Parathyroid adenoma (tissue), 2 donors: Measurements from ENCODE around the gene CGB5.
A peak's percentile ranks its signal among the peaks of the same experiment; 100 is the strongest.

ENCODE experiments used
- H2AFZ ChIP-seq: fragments of 300-600 bp; sonication (generic); one replicate; pipeline ENCODE4 v1.7.0; 2017; ENCODE audit warnings: antibody characterized with exemption, mild to moderate bottlenecking
- H3K27ac ChIP-seq: fragments of 300-600 bp; sonication (generic); one replicate; pipeline ENCODE4 v1.7.0; 2017
- H3K27me3 ChIP-seq: fragments of 300-600 bp; sonication (generic); one replicate; pipeline ENCODE4 v1.7.0; 2017; ENCODE audit warnings: low read length; ENCODE audit not compliant: control insufficient read depth, insufficient read depth
- H3K36me3 ChIP-seq: fragments of 300-600 bp; sonication (generic); one replicate; pipeline ENCODE4 v1.7.0; 2017; ENCODE audit warnings: low read length; ENCODE audit not compliant: control insufficient read depth, insufficient read depth
- H3K4me1 ChIP-seq: fragments of 300-600 bp; sonication (generic); one replicate; pipeline ENCODE4 v1.7.0; 2017; ENCODE audit warnings: control low read depth
- H3K4me2 ChIP-seq: fragments of 300-600 bp; sonication (generic); one replicate; pipeline ENCODE4 v1.7.0; 2017; ENCODE audit warnings: low read length
- H3K4me3 ChIP-seq: fragments of 300-600 bp; sonication (generic); one replicate; pipeline ENCODE4 v1.7.0; 2017; ENCODE audit warnings: low read depth, low read length
- H3K79me2 ChIP-seq: fragments of 300-600 bp; sonication (generic); one replicate; pipeline ENCODE4 v1.7.0; 2017; ENCODE audit warnings: control low read depth
- H3K9ac ChIP-seq: fragments of 300-600 bp; sonication (generic); one replicate; pipeline ENCODE4 v1.7.0; 2017; ENCODE audit warnings: mild to moderate bottlenecking
- H3K9me3 ChIP-seq: fragments of 300-600 bp; sonication (generic); one replicate; pipeline ENCODE4 v1.7.0; 2017; ENCODE audit warnings: low read length; ENCODE audit not compliant: control insufficient read depth
- CTCF ChIP-seq: fragments of 300-600 bp; sonication (generic); IDR thresholded peaks from one replicate; pipeline ENCODE4 v1.7.0; 2017; ENCODE audit warnings: antibody characterized with exemption, mild to moderate bottlenecking
- donor health status: primary hyperparathyroidism.

CGB5 gene

DNA sequence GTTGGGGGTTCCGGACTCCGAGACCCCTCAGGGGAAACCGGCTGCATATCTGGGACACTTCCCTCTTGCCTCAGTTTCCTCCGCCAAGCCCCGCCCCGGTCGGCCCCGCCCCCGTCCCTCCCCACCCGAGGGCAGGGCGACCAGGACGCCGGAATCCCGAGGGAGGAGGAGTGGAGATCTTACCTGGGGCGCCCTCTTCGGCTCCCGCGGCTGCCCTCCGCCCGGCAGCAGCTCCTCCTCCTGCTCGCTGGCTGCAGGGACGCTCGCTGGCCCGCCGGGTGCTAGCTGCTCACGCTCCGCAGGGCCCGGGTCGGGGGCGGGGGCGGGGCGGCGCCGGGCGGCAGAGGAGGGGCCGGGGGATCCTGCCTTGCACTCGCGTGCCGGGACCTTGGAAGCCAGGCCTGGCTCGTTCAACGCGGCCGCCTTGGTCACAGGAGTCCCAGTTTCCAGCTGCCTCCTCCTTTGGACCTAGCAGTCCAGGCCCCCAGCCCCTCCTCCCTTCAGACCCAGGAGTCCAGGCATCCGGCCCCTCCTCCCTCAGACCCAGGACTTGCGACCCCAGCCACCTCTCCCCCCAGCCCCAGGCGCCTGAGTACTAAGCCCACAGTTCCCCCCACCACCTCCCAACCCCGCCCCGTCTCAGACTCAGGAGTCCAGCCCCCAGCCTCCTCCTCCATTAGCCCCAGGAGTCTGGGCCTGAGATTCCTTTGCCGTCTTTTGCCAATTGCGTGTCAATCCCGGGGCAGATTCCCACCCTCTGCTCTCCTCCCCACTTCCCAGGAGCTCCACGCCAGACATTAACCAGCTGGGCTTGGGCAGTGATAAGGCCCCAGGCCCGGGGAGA, 21.3 kb downstream of the CGB5 start, which contains the start of gene NTF4:
NTF4 (minus strand) TSS at position 51 of the 844 bp plus-strand sequence. CDS start 2,821 bp downstream, outside the sequence.
- Histone ChIP-seq H2AFZ (no peak within 1 kb of the TSS), H3K27me3 (no peaks in the 10 kb centered on the region), H3K36me3 (no peaks in the 10 kb centered on the region), H3K9me3 (no peaks in the 10 kb centered on the region), H3K4me2 (peak within 1 kb of the TSS; percentile 49), H3K27ac (no peak within 1 kb of the TSS), H3K4me1 (no peaks in the 10 kb centered on the region), H3K79me2 (no peaks in the 10 kb centered on the region), H3K9ac (no peak within 1 kb of the TSS), H3K4me3 (peak within 1 kb of the TSS; percentile 16)
- no peak for TF ChIP-seq CTCF

GRCh38 chr19:49065905-49066512, 22.4 kb downstream of the CGB5 start:
- no peaks in the 10 kb centered on the region for H3K79me2 ChIP-seq
- no peak overlapping the region for H3K9ac ChIP-seq
- H3K27me3 ChIP-seq, result no peaks in the 10 kb centered on the region
- no peak overlapping the region for H3K4me3 ChIP-seq
- no peak overlapping the region for H3K4me2 ChIP-seq
- H2AFZ ChIP-seq, result no peak overlapping the region
- no peaks in the 10 kb centered on the region for H3K9me3 ChIP-seq
- H3K4me1 ChIP-seq, result no peaks in the 10 kb centered on the region
- H3K36me3 ChIP-seq, result no peaks in the 10 kb centered on the region
- no peak for TF ChIP-seq CTCF
- H3K27ac ChIP-seq, result no peak overlapping the region

DNA sequence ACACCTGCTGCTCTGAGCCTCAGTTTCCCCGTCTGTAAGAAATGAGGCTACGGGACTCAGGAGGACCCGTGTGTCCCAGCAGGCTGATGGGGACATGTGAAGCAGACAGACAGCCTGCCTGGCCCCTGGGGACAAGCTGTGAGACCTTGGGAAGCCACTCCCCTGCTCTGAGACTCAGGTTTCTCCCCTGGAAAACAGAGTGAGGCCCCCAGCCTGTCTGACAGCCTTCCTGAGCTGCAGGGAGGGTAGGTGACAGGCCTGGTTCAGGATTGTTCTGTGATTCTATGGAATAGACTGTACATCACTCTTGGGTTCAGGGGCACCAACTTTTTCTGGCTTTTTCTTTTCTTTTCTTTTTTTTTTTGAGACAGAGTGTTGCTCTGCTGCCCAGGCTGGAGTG, 23.9 kb downstream of the CGB5 start:
- H3K4me2 ChIP-seq, result no peak overlapping the region
- no peaks in the 10 kb centered on the region for H3K27me3 ChIP-seq
- H3K79me2 ChIP-seq, result no peaks in the 10 kb centered on the region
- H3K4me1 ChIP-seq, result no peaks in the 10 kb centered on the region
- no peak for TF ChIP-seq CTCF
- no peak overlapping the region for H3K9ac ChIP-seq
- H3K27ac ChIP-seq, result no peak overlapping the region
- H3K36me3 ChIP-seq, result no peaks in the 10 kb centered on the region
- no peak overlapping the region for H2AFZ ChIP-seq
- no peak overlapping the region for H3K4me3 ChIP-seq
- H3K9me3 ChIP-seq, result no peaks in the 10 kb centered on the region

DNA sequence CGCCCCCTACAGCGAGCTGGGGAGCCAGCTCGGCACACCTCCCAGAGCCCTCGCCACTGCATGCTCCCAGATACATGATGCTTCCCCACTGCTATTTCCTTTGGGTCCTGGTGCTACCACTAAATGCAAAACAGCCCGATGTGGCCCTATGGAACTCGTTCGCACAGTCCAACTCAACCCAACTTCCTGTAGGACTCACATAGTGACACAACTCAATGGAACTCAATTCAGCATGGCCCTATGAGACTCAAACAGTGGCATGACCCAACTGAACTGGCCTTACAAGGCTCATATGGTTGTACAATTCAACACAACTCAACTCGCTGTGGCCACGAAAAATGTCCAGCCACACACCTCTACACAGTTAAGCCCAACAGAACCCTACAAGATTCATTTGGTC, 25.4 kb downstream of the CGB5 start:
- Histone ChIP-seq H3K27ac (no peak overlapping the region), H3K4me2 (no peak overlapping the region), H3K79me2 (no peaks in the 10 kb centered on the region), H3K9me3 (no peaks in the 10 kb centered on the region), H3K4me1 (no peaks in the 10 kb centered on the region), H3K27me3 (peaks cover 5% of the 10 kb centered on the region), H3K36me3 (no peaks in the 10 kb centered on the region), H2AFZ (no peak overlapping the region), H3K9ac (no peak overlapping the region), H3K4me3 (no peak overlapping the region)
- TF ChIP-seq CTCF, result no peak
